H1 (cell line): Measurements from ENCODE around the gene ANK2. TPM values are rescaled to one million over a fixed set of nuclear protein-coding genes. Genes with fewer than 3 reads are reported as not detected.

Experiments
- polyA plus RNA-seq, 7 experiments: library from polyadenylated mRNA; depleted of rRNA in 3 of 7; stranded (reverse) in 5 of 7; unstranded in 2 of 7; fragments of >200 nt in 5 of 7; fragments of 200-250 nt in 2 of 7; gene quantifications; 1 replicate in 5 of 7; 2 replicates in 1 of 7; 4 replicates in 1 of 7; pipeline versions ENCODE4 v1.2.1 to v1.2.3, GENCODE V29; 2011 to 2013; ENCODE audit warnings: missing spikeins in 2 of 7, mixed read lengths in 2 of 7
- total RNA-seq: library from RNA; stranded (reverse); fragmentation: NEBNext Ultra II Directional; extraction: Animal tissue kit (Norgen Biotek cat#: 25700); gene quantifications from 2 replicates; pipeline ENCODE4 v1.2.1, GENCODE V29; 2021
- TF ChIP-seq, protein P1 (sequence below): fragments of 300-600 bp; sonication (generic); IDR thresholded peaks from 2 replicates; pipeline ENCODE4 v1.7.1; 2012; ENCODE audit warnings: low read length, moderate library complexity, mild to moderate bottlenecking, inconsistent platforms; ENCODE audit not compliant: insufficient replicate concordance

Gene ANK2
- total and polyA plus RNA-seq, 2 of the 8 experiments (the other 6 are each of a cell fraction or from before 2014, with no cell fraction given): 14.2 to 35.1 TPM

DNA sequence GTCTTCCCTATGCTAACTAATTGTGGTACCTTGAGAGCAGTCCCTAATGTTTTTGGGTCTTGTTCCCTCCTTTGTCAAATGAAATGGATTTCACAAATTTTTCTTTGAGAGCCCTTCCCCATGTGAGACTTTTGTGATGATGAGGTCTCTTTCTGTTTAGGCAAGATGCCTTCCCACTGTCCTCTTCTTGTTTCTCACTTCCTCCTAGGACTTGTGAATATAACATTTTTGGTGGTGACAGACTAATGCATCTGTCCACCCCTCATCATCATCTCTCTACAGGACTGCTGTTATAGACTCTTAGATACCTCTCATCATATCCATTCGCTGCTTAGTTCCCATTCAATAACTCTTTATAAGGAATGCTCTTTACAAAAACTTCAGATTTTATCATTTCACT, 8.7 kb upstream of the ANK2 start (continued):
- TF ChIP-seq, protein P1, sequence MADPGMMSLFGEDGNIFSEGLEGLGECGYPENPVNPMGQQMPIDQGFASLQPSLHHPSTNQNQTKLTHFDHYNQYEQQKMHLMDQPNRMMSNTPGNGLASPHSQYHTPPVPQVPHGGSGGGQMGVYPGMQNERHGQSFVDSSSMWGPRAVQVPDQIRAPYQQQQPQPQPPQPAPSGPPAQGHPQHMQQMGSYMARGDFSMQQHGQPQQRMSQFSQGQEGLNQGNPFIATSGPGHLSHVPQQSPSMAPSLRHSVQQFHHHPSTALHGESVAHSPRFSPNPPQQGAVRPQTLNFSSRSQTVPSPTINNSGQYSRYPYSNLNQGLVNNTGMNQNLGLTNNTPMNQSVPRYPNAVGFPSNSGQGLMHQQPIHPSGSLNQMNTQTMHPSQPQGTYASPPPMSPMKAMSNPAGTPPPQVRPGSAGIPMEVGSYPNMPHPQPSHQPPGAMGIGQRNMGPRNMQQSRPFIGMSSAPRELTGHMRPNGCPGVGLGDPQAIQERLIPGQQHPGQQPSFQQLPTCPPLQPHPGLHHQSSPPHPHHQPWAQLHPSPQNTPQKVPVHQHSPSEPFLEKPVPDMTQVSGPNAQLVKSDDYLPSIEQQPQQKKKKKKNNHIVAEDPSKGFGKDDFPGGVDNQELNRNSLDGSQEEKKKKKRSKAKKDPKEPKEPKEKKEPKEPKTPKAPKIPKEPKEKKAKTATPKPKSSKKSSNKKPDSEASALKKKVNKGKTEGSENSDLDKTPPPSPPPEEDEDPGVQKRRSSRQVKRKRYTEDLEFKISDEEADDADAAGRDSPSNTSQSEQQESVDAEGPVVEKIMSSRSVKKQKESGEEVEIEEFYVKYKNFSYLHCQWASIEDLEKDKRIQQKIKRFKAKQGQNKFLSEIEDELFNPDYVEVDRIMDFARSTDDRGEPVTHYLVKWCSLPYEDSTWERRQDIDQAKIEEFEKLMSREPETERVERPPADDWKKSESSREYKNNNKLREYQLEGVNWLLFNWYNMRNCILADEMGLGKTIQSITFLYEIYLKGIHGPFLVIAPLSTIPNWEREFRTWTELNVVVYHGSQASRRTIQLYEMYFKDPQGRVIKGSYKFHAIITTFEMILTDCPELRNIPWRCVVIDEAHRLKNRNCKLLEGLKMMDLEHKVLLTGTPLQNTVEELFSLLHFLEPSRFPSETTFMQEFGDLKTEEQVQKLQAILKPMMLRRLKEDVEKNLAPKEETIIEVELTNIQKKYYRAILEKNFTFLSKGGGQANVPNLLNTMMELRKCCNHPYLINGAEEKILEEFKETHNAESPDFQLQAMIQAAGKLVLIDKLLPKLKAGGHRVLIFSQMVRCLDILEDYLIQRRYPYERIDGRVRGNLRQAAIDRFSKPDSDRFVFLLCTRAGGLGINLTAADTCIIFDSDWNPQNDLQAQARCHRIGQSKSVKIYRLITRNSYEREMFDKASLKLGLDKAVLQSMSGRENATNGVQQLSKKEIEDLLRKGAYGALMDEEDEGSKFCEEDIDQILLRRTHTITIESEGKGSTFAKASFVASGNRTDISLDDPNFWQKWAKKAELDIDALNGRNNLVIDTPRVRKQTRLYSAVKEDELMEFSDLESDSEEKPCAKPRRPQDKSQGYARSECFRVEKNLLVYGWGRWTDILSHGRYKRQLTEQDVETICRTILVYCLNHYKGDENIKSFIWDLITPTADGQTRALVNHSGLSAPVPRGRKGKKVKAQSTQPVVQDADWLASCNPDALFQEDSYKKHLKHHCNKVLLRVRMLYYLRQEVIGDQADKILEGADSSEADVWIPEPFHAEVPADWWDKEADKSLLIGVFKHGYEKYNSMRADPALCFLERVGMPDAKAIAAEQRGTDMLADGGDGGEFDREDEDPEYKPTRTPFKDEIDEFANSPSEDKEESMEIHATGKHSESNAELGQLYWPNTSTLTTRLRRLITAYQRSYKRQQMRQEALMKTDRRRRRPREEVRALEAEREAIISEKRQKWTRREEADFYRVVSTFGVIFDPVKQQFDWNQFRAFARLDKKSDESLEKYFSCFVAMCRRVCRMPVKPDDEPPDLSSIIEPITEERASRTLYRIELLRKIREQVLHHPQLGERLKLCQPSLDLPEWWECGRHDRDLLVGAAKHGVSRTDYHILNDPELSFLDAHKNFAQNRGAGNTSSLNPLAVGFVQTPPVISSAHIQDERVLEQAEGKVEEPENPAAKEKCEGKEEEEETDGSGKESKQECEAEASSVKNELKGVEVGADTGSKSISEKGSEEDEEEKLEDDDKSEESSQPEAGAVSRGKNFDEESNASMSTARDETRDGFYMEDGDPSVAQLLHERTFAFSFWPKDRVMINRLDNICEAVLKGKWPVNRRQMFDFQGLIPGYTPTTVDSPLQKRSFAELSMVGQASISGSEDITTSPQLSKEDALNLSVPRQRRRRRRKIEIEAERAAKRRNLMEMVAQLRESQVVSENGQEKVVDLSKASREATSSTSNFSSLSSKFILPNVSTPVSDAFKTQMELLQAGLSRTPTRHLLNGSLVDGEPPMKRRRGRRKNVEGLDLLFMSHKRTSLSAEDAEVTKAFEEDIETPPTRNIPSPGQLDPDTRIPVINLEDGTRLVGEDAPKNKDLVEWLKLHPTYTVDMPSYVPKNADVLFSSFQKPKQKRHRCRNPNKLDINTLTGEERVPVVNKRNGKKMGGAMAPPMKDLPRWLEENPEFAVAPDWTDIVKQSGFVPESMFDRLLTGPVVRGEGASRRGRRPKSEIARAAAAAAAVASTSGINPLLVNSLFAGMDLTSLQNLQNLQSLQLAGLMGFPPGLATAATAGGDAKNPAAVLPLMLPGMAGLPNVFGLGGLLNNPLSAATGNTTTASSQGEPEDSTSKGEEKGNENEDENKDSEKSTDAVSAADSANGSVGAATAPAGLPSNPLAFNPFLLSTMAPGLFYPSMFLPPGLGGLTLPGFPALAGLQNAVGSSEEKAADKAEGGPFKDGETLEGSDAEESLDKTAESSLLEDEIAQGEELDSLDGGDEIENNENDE: no peak
